IPS-NIHi7 (cell line): ENCODE data around the gene TMEM97.

Source experiments
- DNase-seq: peaks from one replicate; pipeline ENCODE4 v3.0.0; 2012; ENCODE audit warnings: mixed read lengths; ENCODE audit errors: extremely low spot score

Gene TMEM97

GRCh38 chr17:28365487-28365886 lies 46.5 kb downstream of the TMEM97 start:
- DNase-seq: no peak

GRCh38 chr17:28366605-28367004 lies 47.6 kb downstream of the TMEM97 start:
- no peak for DNase-seq

- DNase-seq: no peak
Observed at GRCh38 chr17:28367641-28368305, 48.8 kb downstream of the TMEM97 start.

GRCh38 chr17:28368306-28368831 lies 49.4 kb downstream of the TMEM97 start:
- no peak for DNase-seq

GRCh38 chr17:28368915-28369683 lies 50.1 kb downstream of the TMEM97 start:
- no peak for DNase-seq

- no peak for DNase-seq
Observed at GRCh38 chr17:28369684-28370034, 50.7 kb downstream of the TMEM97 start.

GRCh38 chr17:28370035-28370743 lies 51.2 kb downstream of the TMEM97 start, which contains the start of gene VTN:
Gene VTN (minus strand): TSS chr17:28370307. CDS start chr17:28370203, 104 bp downstream.
- DNase-seq: peak; percentile 68

- no peak for DNase-seq
Observed at GRCh38 chr17:28370744-28371103, 51.7 kb downstream of the TMEM97 start.

GRCh38 chr17:28371245-28372202 lies 52.5 kb downstream of the TMEM97 start, which contains the start of gene SARM1:
Gene SARM1 (plus strand): TSS chr17:28371694. CDS start chr17:28372033, 339 bp downstream.
- DNase-seq: peak; percentile 97

GRCh38 chr17:28372203-28372944 lies 53.4 kb downstream of the TMEM97 start:
- DNase-seq: no peak

GRCh38 chr17:28372945-28373274 lies 53.9 kb downstream of the TMEM97 start:
- no peak for DNase-seq
